Measurements from ENCODE around the gene SURF6.
"Not testable (repeated sequence)": the region's sequence is repeated elsewhere in the genome, so short reads cannot be mapped to it uniquely, and the experiment has no call there.

GRCh38 chr9:133377280-133377679, 41.3 kb upstream of the SURF6 start:
- TF ChIP-seq CTCF, POLR2A (IDR thresholded peaks at IDR 0.05): not testable (repeated sequence)

Measured in esophagus squamous epithelium (tissue), 4 donors.